Thyroid gland (tissue), 4 donors: ENCODE results near the gene CDK8.

ENCODE experiments used
- CTCF ChIP-seq, 6 experiments: fragments of 200-600 bp in 3 of 6; fragments of 450-650 bp in 3 of 6; sonication (generic) in 3 of 6; IDR thresholded peaks; one replicate each; pipeline ENCODE4 v1.5.1; 2016 to 2019; ENCODE audit warnings: antibody characterized with exemption in 6 of 6, mild to moderate bottlenecking in 2 of 6, inconsistent platforms in 1 of 6, moderate library complexity in 1 of 6
- POLR2A ChIP-seq, 2 donors: fragments of 450-650 bp; IDR thresholded peaks; one replicate each; pipeline ENCODE4 v1.6.1; 2017; ENCODE audit warnings: antibody characterized with exemption in 2 of 2, mild to moderate bottlenecking in 2 of 2, moderate library complexity in 1 of 2

- TF ChIP-seq POLR2A (IDR thresholded peaks at IDR 0.05) (no peak), CTCF (IDR thresholded peaks at IDR 0.05) (no peak)
Measured at GRCh38 chr13:26436914-26437313, 183.0 kb downstream of the CDK8 start.
